Measurements from ENCODE around the gene HLA-DQA2.
"Not testable (repeated sequence)": the region's sequence is repeated elsewhere in the genome, so short reads cannot be mapped to it uniquely, and the experiment has no call there.

Gene HLA-DQA2

GRCh38 chr6:32741031-32741960 lies at the start of gene HLA-DQA2:
TSS of gene HLA-DQA2 (plus strand) at chr6:32741391. CDS start at chr6:32741444, 53 bp downstream.
- no peak for DNase-seq

DNA sequence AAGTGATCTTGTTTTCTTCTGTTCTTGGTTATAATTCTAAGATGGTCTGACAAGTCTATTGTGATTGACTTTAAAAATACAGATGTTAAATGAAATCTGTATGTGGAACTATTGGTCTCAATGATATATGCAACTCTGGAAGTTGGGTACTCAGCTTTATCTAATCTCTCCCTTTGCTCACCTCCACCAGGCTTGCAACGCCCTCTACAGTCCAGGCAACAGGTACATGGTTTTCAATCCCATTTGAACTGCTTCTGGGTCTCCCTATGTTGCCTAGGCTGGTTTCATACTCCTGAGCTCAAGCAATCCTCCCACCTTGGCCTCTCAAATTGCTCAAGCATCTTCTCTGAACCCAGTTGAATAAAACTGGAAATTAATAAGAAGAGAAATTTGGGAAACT lies 49.2 kb upstream of the HLA-DQA2 start:
- DNase-seq: peak; percentile 66

DNA sequence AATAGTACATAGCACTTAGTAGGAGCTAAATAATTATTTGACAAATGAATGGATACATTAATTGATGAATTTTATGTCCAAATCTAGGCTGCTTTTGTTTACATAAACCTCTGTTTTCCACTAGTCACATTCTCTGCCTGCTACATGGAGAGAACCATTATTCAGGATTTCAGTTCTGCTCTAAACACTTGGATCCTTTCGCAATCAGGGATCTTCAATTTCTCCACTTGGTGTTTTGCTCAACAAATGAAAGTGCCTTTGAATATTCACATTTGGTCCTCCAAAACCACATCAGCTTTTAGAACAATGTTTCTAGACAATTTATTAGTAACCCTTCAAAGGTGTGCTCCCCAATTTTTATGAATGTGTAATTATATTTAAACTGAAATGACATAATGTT lies 44.2 kb upstream of the HLA-DQA2 start:
- no peak for DNase-seq

- peak; percentile 58 for DNase-seq
Measured at GRCh38 chr6:32700391-32701040, 40.7 kb upstream of the HLA-DQA2 start.

GRCh38 chr6:32703347-32703746 lies 37.8 kb upstream of the HLA-DQA2 start:
- no peak for DNase-seq

DNA sequence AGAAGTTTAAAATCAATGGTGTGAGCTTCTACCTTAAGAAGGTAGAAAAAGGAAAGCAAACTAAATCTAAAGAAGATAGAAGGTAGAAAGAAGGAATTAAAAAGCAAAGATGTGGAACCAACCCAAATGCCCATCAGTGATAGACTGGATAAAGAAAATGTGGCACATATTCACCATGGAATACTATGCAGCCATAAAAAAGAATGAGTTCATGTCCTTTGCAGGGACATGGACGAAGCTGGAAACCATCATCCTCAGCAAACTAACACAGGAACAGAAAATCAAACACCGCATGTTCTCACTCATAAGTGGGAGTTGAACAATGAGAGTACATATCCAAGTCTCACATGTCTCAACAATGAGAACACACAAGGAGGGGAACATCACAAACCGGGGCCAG lies 36.0 kb upstream of the HLA-DQA2 start:
- not testable (repeated sequence) for DNase-seq

- DNase-seq: no peak
Measured at GRCh38 chr6:32709625-32710024, 31.6 kb upstream of the HLA-DQA2 start.

DNA sequence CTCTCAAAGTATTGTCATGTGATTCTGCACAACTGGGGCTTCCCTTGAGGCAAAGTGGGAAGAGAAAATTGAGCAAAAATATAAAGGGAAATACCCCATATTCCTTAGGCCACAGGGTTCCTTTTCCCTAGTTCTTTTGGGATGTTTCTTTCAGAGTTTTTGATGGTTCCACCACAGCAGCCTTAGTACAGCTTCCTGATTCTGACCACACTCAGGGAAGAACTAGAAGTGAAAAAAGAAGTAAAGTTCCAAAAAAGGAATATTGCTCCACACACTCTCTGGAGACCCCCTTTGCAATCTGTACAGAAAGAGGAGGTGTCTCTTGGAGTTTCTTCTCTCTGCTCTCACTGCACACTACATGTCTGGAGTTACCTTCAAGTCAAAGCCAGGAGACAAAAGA lies 27.9 kb upstream of the HLA-DQA2 start:
- DNase-seq: no peak

DNA sequence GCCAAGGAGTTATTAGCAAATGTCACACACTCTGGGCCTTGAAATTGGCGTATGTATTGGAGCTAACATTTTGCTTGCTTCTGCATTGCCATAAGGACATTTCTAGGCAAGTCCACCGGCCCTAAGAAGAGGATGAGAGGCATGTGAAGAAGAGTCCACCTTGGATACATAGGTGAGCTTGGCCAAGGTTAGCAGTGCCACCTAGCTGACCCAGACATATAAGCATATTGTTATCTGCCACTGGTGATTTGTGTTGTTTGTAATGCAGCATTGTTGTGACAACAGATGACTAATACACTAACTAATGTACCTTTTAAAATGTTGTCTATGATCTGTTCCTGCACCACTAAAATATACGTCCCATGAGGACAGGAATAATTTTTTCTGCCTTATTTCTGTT lies 24.8 kb upstream of the HLA-DQA2 start:
- DNase-seq: no peak

GRCh38 chr6:32718879-32719278 lies 22.3 kb upstream of the HLA-DQA2 start:
- no peak for DNase-seq

GRCh38 chr6:32738126-32738525 lies 3.1 kb upstream of the HLA-DQA2 start:
- DNase-seq: no peak

DNA sequence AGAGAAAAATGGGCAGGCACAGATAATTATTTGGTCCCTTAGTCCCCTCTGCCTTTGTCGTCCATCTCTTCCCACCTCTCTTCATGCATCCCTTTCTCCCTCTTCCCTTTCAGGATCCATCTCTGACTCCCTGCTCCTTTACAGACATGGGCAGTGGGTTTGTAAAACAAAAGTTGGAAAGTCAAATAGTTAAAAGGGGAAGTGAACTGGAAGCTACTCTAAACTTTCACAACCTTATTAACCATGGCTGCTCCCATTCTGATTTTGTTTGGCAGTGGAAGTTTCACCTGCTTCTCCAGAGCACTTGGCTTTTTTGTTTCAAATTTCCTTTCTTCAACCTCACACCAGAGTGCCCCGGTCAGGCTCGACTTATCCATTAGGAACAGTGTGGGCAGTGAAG lies 1.2 kb downstream of the HLA-DQA2 start:
- no peak for DNase-seq

DNA sequence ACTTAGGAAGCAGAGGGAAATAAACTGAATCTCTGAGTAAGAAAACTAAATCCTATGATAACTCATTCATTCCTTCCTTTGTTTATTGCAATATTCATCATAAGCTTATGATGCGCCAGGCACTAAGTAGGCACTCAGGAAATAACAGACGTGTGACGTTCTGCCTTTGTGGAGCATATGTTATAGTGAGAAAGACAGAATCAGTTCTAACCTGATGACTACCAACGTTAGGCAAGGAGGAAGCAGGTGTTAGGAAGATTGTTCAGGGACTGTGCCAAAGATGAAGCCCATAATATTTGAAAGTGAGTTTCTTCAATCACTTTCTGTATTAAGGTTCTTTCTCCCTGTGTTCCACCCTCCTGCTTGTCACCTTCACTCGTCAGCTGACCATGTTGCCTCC lies 3.6 kb downstream of the HLA-DQA2 start:
- no peak for DNase-seq

- DNase-seq: not testable (repeated sequence)
Measured at GRCh38 chr6:32745649-32746048, 4.5 kb downstream of the HLA-DQA2 start.

- no peak for DNase-seq
Measured at GRCh38 chr6:32752580-32752979, 11.4 kb downstream of the HLA-DQA2 start.

DNA sequence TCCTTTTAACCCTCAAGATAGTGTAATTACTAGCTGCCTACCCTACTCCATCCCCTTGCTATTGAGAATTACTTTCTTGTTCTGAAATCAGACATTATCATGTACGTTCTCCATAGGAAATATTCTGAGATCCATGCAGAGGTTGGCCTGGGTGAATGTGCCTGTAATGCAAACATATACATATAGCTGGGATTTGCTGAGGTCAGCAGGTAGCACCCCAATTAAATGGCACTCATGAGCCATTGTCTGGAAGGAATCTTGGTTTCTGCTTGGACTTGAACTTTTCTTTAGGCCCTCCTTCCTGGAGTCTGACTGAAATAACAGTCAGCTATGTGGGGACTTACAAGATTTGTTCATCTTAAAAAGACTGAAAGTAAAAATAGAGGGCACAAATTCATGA lies 18.5 kb downstream of the HLA-DQA2 start:
- no peak for DNase-seq

DNA sequence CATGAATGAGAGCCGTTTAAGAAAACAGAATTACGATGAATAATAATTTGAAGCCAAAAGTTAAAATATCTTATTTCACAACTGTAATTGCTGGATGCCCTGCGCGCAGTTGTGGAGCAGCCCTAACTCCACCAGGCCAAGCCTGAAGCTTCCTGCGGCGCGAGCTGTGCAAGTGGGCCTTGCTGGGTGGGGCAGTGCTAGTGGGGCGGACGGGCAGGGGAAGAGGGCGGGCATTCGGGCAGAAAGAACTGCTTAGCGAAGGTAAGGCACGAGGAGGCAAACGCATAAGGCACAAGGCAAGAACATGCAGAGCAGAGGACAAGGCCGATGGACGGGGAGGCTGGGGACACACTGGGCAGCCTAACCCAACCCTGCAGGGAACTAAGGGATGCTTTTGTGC lies 19.9 kb downstream of the HLA-DQA2 start:
- DNase-seq: no peak

DNA sequence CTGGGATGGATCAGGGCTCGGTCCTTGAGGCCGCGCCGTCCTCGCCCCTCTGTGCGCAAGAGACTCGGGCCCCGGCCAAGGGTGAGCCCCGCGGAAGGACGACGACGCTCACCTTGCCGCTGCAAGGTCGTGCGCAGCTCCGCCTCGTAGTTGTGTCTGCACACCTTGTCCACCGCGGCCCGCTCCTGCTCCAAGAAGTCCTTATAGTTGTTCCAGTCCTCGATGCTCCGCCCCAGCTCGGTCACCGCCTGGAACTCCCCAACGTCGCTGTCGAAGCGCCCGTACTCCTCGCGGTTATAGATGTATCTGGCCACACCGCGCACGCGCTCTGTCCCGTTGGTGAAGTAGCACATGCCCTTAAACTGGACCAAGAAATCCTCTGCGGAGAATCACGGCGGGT lies 20.4 kb downstream of the HLA-DQA2 start:
- DNase-seq: no peak

DNA sequence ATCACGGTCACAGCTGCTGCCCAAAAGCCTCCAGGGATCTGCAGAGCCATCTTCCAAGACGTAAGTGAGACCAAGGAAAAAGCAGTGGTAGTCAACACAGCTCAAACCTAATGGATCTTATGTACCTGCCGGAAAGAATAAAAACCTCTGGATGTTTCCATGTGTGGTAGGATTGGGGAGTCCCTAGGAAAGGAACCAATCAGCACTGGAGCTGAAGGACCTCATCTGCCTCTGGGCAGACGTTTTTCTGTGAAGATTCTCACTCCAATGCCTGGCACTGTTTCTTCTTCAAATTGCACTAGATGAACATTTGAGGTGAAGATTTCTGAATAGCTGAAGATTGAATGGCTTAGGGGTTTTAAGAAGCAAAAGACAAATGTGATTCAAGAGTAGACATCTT lies 22.2 kb downstream of the HLA-DQA2 start, which contains the start of gene HLA-DQB2:
HLA-DQB2 (minus strand) TSS at position 112 of the 400 bp plus-strand sequence; CDS start at position 50, 62 bp downstream.
- no peak for DNase-seq

GRCh38 chr6:32764048-32764447 lies 22.9 kb downstream of the HLA-DQA2 start:
- no peak for DNase-seq

- DNase-seq: no peak
Measured at GRCh38 chr6:32772656-32773055, 31.5 kb downstream of the HLA-DQA2 start.

- no peak for DNase-seq
Measured at GRCh38 chr6:32774426-32774825, 33.2 kb downstream of the HLA-DQA2 start.

DNA sequence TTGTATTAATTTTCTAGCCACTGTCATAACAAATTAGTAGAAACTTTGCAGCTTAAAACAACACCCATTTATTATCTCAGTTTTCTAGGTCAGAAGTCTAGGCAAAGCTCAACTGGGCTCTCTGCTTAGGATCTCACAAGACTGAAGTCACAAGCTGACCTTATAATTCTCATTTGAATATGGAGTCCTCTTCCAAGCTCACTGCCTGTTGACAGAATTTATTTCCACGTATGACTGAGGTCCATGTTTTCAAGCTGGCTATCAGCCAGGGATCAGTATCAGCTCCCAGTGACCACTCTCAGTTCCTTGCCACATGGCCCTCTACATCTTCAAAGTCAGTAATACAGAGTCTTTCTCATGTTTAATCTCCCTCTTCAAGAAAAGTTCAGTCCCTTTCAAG lies 33.9 kb downstream of the HLA-DQA2 start:
- DNase-seq: no peak

- no peak for DNase-seq
Measured at GRCh38 chr6:32779036-32779435, 37.8 kb downstream of the HLA-DQA2 start.
